Prostate gland (tissue), 2 donors: ENCODE measurements around the gene KANSL1. TPM values are rescaled to one million over a fixed set of nuclear protein-coding genes. Genes with fewer than 3 reads are reported as not detected.

Source experiments
- DNase-seq: peaks from one replicate; pipeline ENCODE4 v3.0.0-alpha.2; 2019; ENCODE audit warnings: low spot score
- H3K27ac ChIP-seq, 2 donors: fragments of 200-600 bp; sonication (generic); 2 replicates each; pipeline ENCODE4 v1.5.1; 2017 to 2019
- H3K27me3 ChIP-seq: fragments of 200-600 bp; sonication (generic); replicated peaks from 2 replicates; pipeline ENCODE4 v1.5.1; 2019; ENCODE audit not compliant: insufficient read depth
- H3K36me3 ChIP-seq, 2 donors: fragments of 200-600 bp; sonication (generic); 1 replicate in 1 of 2; 2 replicates in 1 of 2; pipeline versions ENCODE4 v1.5.1 to v1.8.1; 2017 to 2019
- H3K4me1 ChIP-seq: fragments of 200-600 bp; sonication (generic); replicated peaks from 2 replicates; pipeline ENCODE4 v1.5.1; 2019
- H3K4me3 ChIP-seq, 2 donors: fragments of 200-600 bp; sonication (generic); 2 replicates each; pipeline ENCODE4 v1.5.1; 2017 to 2019
- H3K9me3 ChIP-seq: fragments of 200-600 bp; sonication (generic); 2 replicates; pipeline ENCODE4 v1.5.1; 2017
- CTCF ChIP-seq, 4 experiments: fragments of 200-600 bp in 2 of 4; fragments of 450-650 bp in 2 of 4; sonication (generic) in 2 of 4; IDR thresholded peaks; 1 replicate in 3 of 4; 2 replicates in 1 of 4; pipeline ENCODE4 v1.5.1; 2016 to 2019; ENCODE audit warnings: antibody characterized with exemption in 4 of 4, mild to moderate bottlenecking in 2 of 4, moderate library complexity in 2 of 4
- POLR2A ChIP-seq: fragments of 450-650 bp; IDR thresholded peaks from one replicate; pipeline ENCODE4 v1.6.1; 2016; ENCODE audit warnings: antibody characterized with exemption, mild to moderate bottlenecking
- POLR2AphosphoS5 ChIP-seq: sonication (generic); formaldehyde crosslinking; IDR thresholded peaks from one replicate; pipeline ENCODE4 v1.6.1; 2017; ENCODE audit warnings: antibody characterized with exemption
- WGBS: methylation state at CpG from one replicate; pipeline ENCODE4 v1.1.5; 2018; 5-methylcytosine and 5-hydroxymethylcytosine counted together
- intact Hi-C: fragments of 100-400 bp; cut with DNase I; formaldehyde crosslinking; loops from one replicate; pipeline ENCODE4 v1.14.2; 2022
- total RNA-seq, 2 donors: library from RNA; depleted of rRNA; stranded (reverse); fragments of >200 nt; gene quantifications; one replicate each; pipeline ENCODE4 v1.1.0, GENCODE V29; 2016

Gene KANSL1
- total RNA-seq, 2 donors from 2014 or later: 60.4 to 109 TPM

- TF ChIP-seq POLR2AphosphoS5 (no peak), CTCF (IDR thresholded peaks at IDR 0.05) (no peak), POLR2A (no peak)
- no peak overlapping the region for H3K4me3 ChIP-seq
- no peaks in the 10 kb centered on the region for H3K4me1 ChIP-seq
- no peak for DNase-seq
- intact Hi-C loops: no loop called here
- 72% methylated on average over 12 of the region's 12 CpGs for WGBS
- H3K9me3 ChIP-seq: no peaks in the 10 kb centered on the region
- no peaks in the 10 kb centered on the region for H3K27me3 ChIP-seq
- peaks cover 6% of the 10 kb centered on the region in 2 donors for H3K36me3 ChIP-seq
- no peak overlapping the region for H3K27ac ChIP-seq
Observed at GRCh38 chr17:46027048-46027975, 165.9 kb downstream of the KANSL1 start.

GRCh38 chr17:46026166-46027047 is 166.8 kb downstream of the KANSL1 start:
- no peak overlapping the region for H3K4me3 ChIP-seq
- no peaks in the 10 kb centered on the region for H3K9me3 ChIP-seq
- no peak overlapping the region for H3K27ac ChIP-seq
- WGBS: 74% methylated on average over 17 of the region's 17 CpGs
- TF ChIP-seq POLR2AphosphoS5 (no peak), POLR2A (no peak), CTCF (IDR thresholded peaks at IDR 0.05) (no peak)
- intact Hi-C loops: no loop called here
- DNase-seq: no peak
- no peaks in the 10 kb centered on the region for H3K27me3 ChIP-seq
- no peaks in the 10 kb centered on the region for H3K36me3 ChIP-seq
- no peaks in the 10 kb centered on the region for H3K4me1 ChIP-seq

- WGBS: 80% methylated on average over 8 of the region's 8 CpGs
- no peak overlapping the region for H3K4me3 ChIP-seq
- H3K27me3 ChIP-seq: no peaks in the 10 kb centered on the region
- H3K36me3 ChIP-seq: no peaks in the 10 kb centered on the region
- no peak for DNase-seq
- H3K9me3 ChIP-seq: no peaks in the 10 kb centered on the region
- H3K4me1 ChIP-seq: no peaks in the 10 kb centered on the region
- intact Hi-C loops: no loop called here
- H3K27ac ChIP-seq: no peak overlapping the region
- TF ChIP-seq POLR2A (no peak), CTCF (IDR thresholded peaks at IDR 0.05) (no peak), POLR2AphosphoS5 (no peak)
Observed at GRCh38 chr17:46025510-46026165, 167.6 kb downstream of the KANSL1 start.

- H3K9me3 ChIP-seq: no peaks in the 10 kb centered on the region
- H3K27me3 ChIP-seq: no peaks in the 10 kb centered on the region
- 92% methylated on average over 10 of the region's 10 CpGs for WGBS
- H3K36me3 ChIP-seq: no peaks in the 10 kb centered on the region
- H3K4me3 ChIP-seq: no peak overlapping the region
- no peak overlapping the region for H3K27ac ChIP-seq
- DNase-seq: no peak
- H3K4me1 ChIP-seq: no peaks in the 10 kb centered on the region
- TF ChIP-seq POLR2AphosphoS5 (no peak), CTCF (IDR thresholded peaks at IDR 0.05) (no peak), POLR2A (no peak)
- intact Hi-C loops: no loop called here
Observed at GRCh38 chr17:46025060-46025459, 168.2 kb downstream of the KANSL1 start.
